Mesenchymal stem cell (in vitro differentiated cells and primary cell): ENCODE results near the gene SYNE1.

Experiments
- DNase-seq: peaks from one replicate; pipeline ENCODE4 v3.0.0-alpha.2; 2013
- H2AFZ ChIP-seq: one replicate; pipeline ENCODE4 v1.6.1; 2013; ENCODE audit warnings: low read depth, mild to moderate bottlenecking, control low read depth, inconsistent platforms, low read length, moderate library complexity
- H2AK5ac ChIP-seq: 2 replicates; pipeline ENCODE4 v1.6.1; 2013; ENCODE audit warnings: low read length, moderate library complexity, mild to moderate bottlenecking, inconsistent platforms; ENCODE audit not compliant: severe bottlenecking
- H2BK120ac ChIP-seq: one replicate; pipeline ENCODE4 v1.6.1; 2013; ENCODE audit warnings: low read depth, mild to moderate bottlenecking, inconsistent platforms, low read length, moderate library complexity
- H2BK12ac ChIP-seq, 2 experiments: one replicate each; pipeline ENCODE4 v1.6.1; 2013; ENCODE audit warnings: inconsistent platforms in 2 of 2, low read length in 2 of 2, mild to moderate bottlenecking in 2 of 2, moderate library complexity in 2 of 2, control low read depth in 1 of 2
- H2BK15ac ChIP-seq: one replicate; pipeline ENCODE4 v1.6.1; 2013; ENCODE audit warnings: mild to moderate bottlenecking, low read depth, inconsistent platforms; ENCODE audit not compliant: poor library complexity, severe bottlenecking
- H2BK5ac ChIP-seq: 2 replicates; pipeline ENCODE4 v1.6.1; 2013; ENCODE audit warnings: low read depth, mild to moderate bottlenecking, low read length, control low read depth, inconsistent platforms; ENCODE audit not compliant: poor library complexity, severe bottlenecking
- H3K14ac ChIP-seq, 2 experiments: one replicate each; pipeline ENCODE4 v1.6.1; 2013; ENCODE audit warnings: inconsistent platforms in 2 of 2, low read length in 2 of 2, control low read depth in 1 of 2, mild to moderate bottlenecking in 1 of 2, moderate library complexity in 1 of 2
- H3K18ac ChIP-seq, 2 experiments: one replicate each; pipeline ENCODE4 v1.6.1; 2013; ENCODE audit warnings: inconsistent platforms in 2 of 2, low read length in 2 of 2, control low read depth in 1 of 2, low read depth in 1 of 2, mild to moderate bottlenecking in 1 of 2
- H3K23ac ChIP-seq, 2 experiments: one replicate each; pipeline ENCODE4 v1.6.1; 2013; ENCODE audit warnings: inconsistent platforms in 2 of 2, low read length in 2 of 2, mild to moderate bottlenecking in 2 of 2, moderate library complexity in 2 of 2, control low read depth in 1 of 2
- H3K27ac ChIP-seq: 2 replicates; pipeline ENCODE4 v1.5.1; 2013; ENCODE audit warnings: mild to moderate bottlenecking, moderate library complexity, low read length, control low read depth, inconsistent platforms; ENCODE audit not compliant: poor library complexity, severe bottlenecking
- H3K27me3 ChIP-seq, 2 experiments: 2 replicates each; pipeline versions ENCODE4 v1.6.1 to v1.7.0; 2013; ENCODE audit warnings: low read length in 2 of 2, mild to moderate bottlenecking in 2 of 2, moderate library complexity in 2 of 2, control low read depth in 1 of 2, inconsistent platforms in 1 of 2; ENCODE audit not compliant: control insufficient read depth in 1 of 2, insufficient read depth in 1 of 2
- H3K36me3 ChIP-seq, 2 experiments: 2 replicates each; pipeline versions ENCODE4 v1.6.1 to v1.7.0; 2013; ENCODE audit warnings: low read length in 2 of 2, control low read depth in 1 of 2, inconsistent platforms in 1 of 2, low read depth in 1 of 2, mild to moderate bottlenecking in 1 of 2; ENCODE audit not compliant: insufficient read depth in 2 of 2, control insufficient read depth in 1 of 2
- H3K4ac ChIP-seq, 2 experiments: one replicate each; pipeline ENCODE4 v1.6.1; 2013; ENCODE audit warnings: inconsistent platforms in 2 of 2, low read length in 2 of 2, mild to moderate bottlenecking in 2 of 2, moderate library complexity in 2 of 2, control low read depth in 1 of 2, low read depth in 1 of 2
- H3K4me1 ChIP-seq: 2 replicates; pipeline ENCODE4 v1.6.1; 2013; ENCODE audit warnings: low read depth, low read length, control low read depth; ENCODE audit not compliant: control insufficient read depth, insufficient read depth
- H3K4me2 ChIP-seq: 2 replicates; pipeline ENCODE4 v1.6.1; 2013; ENCODE audit warnings: low read length, mild to moderate bottlenecking, inconsistent platforms; ENCODE audit not compliant: poor library complexity, severe bottlenecking
- H3K4me3 ChIP-seq, 2 experiments: 2 replicates each; pipeline versions ENCODE4 v1.5.1 to v1.7.0; 2013; ENCODE audit warnings: low read length in 2 of 2, mild to moderate bottlenecking in 2 of 2, control low read depth in 1 of 2, low read depth in 1 of 2; ENCODE audit not compliant: insufficient read depth in 1 of 2
- H3K79me1 ChIP-seq: replicated peaks from 2 replicates; pipeline ENCODE4 v1.6.1; 2013; ENCODE audit warnings: mild to moderate bottlenecking, control low read depth, low read length, inconsistent platforms; ENCODE audit not compliant: poor library complexity, severe bottlenecking
- H3K9ac ChIP-seq: 2 replicates; pipeline ENCODE4 v1.7.0; 2013; ENCODE audit warnings: mild to moderate bottlenecking, low read length, moderate library complexity
- H3K9me3 ChIP-seq: 2 replicates; pipeline ENCODE4 v1.7.0; 2013; ENCODE audit warnings: mild to moderate bottlenecking, low read length; ENCODE audit not compliant: control insufficient read depth
- H4K8ac ChIP-seq: one replicate; pipeline ENCODE4 v1.6.1; 2013; ENCODE audit warnings: inconsistent platforms, mild to moderate bottlenecking, low read length, moderate library complexity
- H4K91ac ChIP-seq: one replicate; pipeline ENCODE4 v1.6.1; 2013; ENCODE audit warnings: mild to moderate bottlenecking, low read length, inconsistent platforms
- WGBS: methylation state at CpG from one replicate; pipeline ENCODE4 v1.1.7; 2013; ENCODE audit warnings: mixed read lengths; 5-methylcytosine and 5-hydroxymethylcytosine counted together

The SYNE1 gene

GRCh38 chr6:152122434-152122833 lies 514.7 kb downstream of the SYNE1 start:
- H3K23ac ChIP-seq: no peak overlapping the region
- H3K4ac ChIP-seq: no peak overlapping the region
- H3K4me2 ChIP-seq: no peak overlapping the region
- no peak overlapping the region for H3K4me3 ChIP-seq
- H3K36me3 ChIP-seq: peaks cover 23 to 34% of the 10 kb centered on the region in 2 experiments
- no peak overlapping the region for H3K27ac ChIP-seq
- no peak overlapping the region for H2BK15ac ChIP-seq
- H3K27me3 ChIP-seq: no peaks in the 10 kb centered on the region
- WGBS: 96% methylated on average over 12 of the region's 12 CpGs
- no peak overlapping the region for H3K9ac ChIP-seq
- no peak overlapping the region for H2BK5ac ChIP-seq
- H3K4me1 ChIP-seq: no peaks in the 10 kb centered on the region
- DNase-seq: no peak
- no peak overlapping the region for H2AFZ ChIP-seq
- no peak overlapping the region for H4K91ac ChIP-seq
- no peak overlapping the region for H2BK120ac ChIP-seq
- no peak overlapping the region for H3K18ac ChIP-seq
- H3K14ac ChIP-seq: no peak overlapping the region
- no peaks in the 10 kb centered on the region for H3K79me1 ChIP-seq
- no peaks in the 10 kb centered on the region for H3K9me3 ChIP-seq
- no peak overlapping the region for H2BK12ac ChIP-seq
- no peak overlapping the region for H4K8ac ChIP-seq
- no peak overlapping the region for H2AK5ac ChIP-seq

GRCh38 chr6:152121910-152122309 lies 515.3 kb downstream of the SYNE1 start:
- Histone ChIP-seq H2BK12ac (no peak overlapping the region), H3K4me2 (no peak overlapping the region), H3K4me1 (no peaks in the 10 kb centered on the region), H2AK5ac (no peak overlapping the region), H3K9me3 (no peaks in the 10 kb centered on the region), H4K8ac (no peak overlapping the region), H3K18ac (no peak overlapping the region), H2BK120ac (no peak overlapping the region), H3K4me3 (no peak overlapping the region), H3K27ac (no peak overlapping the region), H2BK5ac (no peak overlapping the region), H4K91ac (no peak overlapping the region), H3K27me3 (no peaks in the 10 kb centered on the region), H3K79me1 (no peaks in the 10 kb centered on the region), H3K14ac (no peak overlapping the region), H3K36me3 (peaks cover 23 to 34% of the 10 kb centered on the region in 2 experiments), H3K23ac (no peak overlapping the region), H2AFZ (no peak overlapping the region), H3K9ac (no peak overlapping the region), H3K4ac (no peak overlapping the region), H2BK15ac (no peak overlapping the region)
- WGBS: 83% methylated on average over 3 of the region's 3 CpGs
- no peak for DNase-seq

- Histone ChIP-seq H3K36me3 (peaks cover 23 to 34% of the 10 kb centered on the region in 2 experiments), H3K27me3 (no peaks in the 10 kb centered on the region), H2BK12ac (no peak overlapping the region), H3K23ac (no peak overlapping the region), H3K18ac (no peak overlapping the region), H3K4me3 (no peak overlapping the region), H4K8ac (no peak overlapping the region), H3K4ac (no peak overlapping the region), H2AFZ (no peak overlapping the region), H4K91ac (no peak overlapping the region), H3K9me3 (no peaks in the 10 kb centered on the region), H2BK120ac (no peak overlapping the region), H3K27ac (no peak overlapping the region), H3K9ac (no peak overlapping the region), H3K79me1 (no peaks in the 10 kb centered on the region), H3K14ac (no peak overlapping the region), H2BK5ac (no peak overlapping the region), H3K4me2 (no peak overlapping the region), H2AK5ac (no peak overlapping the region), H3K4me1 (no peaks in the 10 kb centered on the region), H2BK15ac (no peak overlapping the region)
- 87% methylated on average over 7 of the region's 7 CpGs for WGBS
- DNase-seq: no peak
Observed at GRCh38 chr6:152119831-152120230, 517.3 kb downstream of the SYNE1 start.

- Histone ChIP-seq H3K4ac (no peak overlapping the region), H3K9me3 (no peaks in the 10 kb centered on the region), H3K9ac (no peak overlapping the region), H3K4me1 (no peaks in the 10 kb centered on the region), H3K4me2 (no peak overlapping the region), H4K8ac (no peak overlapping the region), H3K79me1 (no peaks in the 10 kb centered on the region), H2BK120ac (no peak overlapping the region), H2AK5ac (no peak overlapping the region), H2BK5ac (no peak overlapping the region), H3K27me3 (no peaks in the 10 kb centered on the region), H3K23ac (no peak overlapping the region), H3K36me3 (peaks cover 21 to 34% of the 10 kb centered on the region in 2 experiments), H4K91ac (no peak overlapping the region), H2AFZ (no peak overlapping the region), H3K4me3 (no peak overlapping the region), H2BK12ac (no peak overlapping the region), H2BK15ac (no peak overlapping the region), H3K18ac (no peak overlapping the region), H3K14ac (no peak overlapping the region), H3K27ac (no peak overlapping the region)
- no peak for DNase-seq
- WGBS: 93% methylated on average over 5 of the region's 5 CpGs
Observed at GRCh38 chr6:152118678-152119077, 518.5 kb downstream of the SYNE1 start.
